ENCODE results near the gene AMDHD1.
"Not testable (repeated sequence)": the region's sequence is repeated elsewhere in the genome, so short reads cannot be mapped to it uniquely, and the experiment has no call there.

Gene AMDHD1

DNA sequence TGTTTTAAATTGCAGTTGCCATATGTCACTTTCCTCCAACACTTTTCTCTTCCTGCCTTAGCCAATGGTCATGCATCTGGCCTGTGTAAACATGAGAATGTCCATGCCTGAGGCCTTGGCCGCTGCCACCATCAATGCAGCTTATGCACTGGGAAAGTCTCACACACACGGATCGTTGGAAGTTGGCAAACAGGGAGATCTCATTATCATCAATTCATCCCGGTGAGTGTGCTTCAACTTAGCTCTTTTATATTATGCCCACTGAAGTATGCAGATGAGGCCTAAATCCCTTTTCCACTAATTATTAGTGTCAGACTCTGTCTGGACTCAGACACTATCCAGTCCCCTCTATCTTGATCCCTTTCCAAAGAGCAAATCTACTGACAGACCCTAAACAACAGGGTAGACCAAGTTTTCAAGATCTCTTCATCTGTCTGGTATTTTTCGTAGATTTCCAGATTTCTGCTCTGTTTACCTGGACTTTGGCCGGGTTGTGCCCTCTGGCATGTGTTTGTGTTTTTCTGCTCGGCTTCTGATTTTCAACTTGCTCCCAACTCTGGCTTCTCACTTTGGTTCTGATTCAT lies 23.2 kb downstream of the AMDHD1 start:
- no peak for DNase-seq

DNA sequence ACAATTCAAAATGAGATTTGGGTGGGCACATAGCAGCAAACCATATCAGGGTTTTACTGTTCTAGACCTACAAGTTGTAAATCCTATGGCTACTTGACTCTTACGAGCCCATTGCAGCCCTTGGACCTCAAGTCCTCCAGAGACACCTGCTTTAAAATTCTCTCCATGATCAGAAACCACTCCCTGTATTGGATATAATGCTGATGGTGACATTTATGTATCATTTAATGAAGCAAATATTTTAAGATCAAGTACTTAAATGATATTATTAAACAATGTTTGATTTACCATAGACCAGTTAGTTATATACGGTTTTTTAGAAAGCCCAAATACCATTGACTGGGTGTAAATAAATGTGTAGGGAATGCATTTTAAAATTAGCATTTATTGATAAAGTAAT lies 24.2 kb downstream of the AMDHD1 start:
- no peak for DNase-seq

DNA sequence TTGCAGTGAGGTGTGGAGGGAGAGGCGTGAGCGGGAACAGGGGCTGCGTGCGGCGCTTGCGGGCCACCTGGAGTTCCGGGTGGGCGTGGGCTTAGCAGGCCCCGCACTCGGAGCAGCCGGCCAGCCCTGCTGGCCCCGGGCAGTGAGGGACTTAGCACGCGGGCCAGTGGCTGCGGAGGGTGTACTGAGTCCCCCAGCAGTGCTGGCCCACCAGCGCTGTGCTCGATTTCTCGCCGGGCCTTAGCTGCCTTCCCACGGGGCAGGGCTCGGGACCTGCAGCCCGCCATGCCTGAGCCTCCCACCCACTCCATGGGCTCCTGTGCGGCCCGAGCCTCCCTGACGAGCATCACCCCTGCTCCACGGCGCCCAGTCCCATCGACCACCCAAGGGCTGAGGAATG lies 26.0 kb downstream of the AMDHD1 start:
- DNase-seq: not testable (repeated sequence)

DNA sequence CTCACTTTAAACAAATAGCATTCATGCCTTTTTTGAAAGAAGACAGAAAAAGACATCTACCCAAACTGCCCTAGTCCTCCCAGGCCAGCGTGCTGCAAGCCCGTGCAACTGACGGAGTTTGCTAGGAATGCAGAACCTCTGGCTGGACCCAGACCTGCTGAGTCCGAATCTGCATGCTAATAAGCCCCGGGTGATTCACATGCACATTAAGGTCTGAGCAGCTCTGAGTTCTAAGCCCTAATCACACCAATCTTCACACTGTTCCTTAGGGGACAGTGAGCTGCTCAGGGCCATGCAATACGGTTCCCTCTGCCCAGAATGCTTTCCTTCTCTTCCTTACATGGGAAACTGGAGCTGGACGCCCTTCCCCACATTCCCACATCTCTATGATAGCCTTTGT lies 27.8 kb downstream of the AMDHD1 start:
- DNase-seq: no peak

DNA sequence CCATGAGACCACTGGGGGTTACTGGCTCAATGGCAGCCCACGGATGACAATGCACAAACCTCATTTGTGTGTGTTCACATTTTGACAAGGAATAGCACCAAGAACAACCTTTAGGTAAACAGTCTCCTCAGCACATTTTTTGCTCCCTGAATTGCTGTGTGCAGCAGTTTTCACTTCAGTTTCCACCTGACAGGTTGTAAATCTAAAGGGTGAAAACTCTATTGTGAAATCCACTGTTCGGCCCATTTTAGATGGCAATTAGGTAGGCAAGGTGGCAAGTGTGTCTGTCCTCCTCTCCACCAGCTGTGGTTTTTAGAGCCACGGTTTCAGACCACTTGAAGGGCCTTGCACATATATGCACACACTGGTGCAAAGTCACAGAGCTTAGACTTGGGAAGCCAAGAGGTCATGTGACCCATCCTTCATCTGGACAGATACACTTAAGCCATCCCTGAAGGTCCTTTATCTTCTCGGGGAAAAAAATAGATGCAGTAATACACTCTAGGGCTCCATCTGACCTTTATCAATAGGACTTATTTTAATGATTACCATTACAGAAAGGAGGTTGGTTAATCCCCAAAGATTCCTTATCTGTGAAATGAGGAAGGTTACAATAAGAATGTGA lies 29.8 kb downstream of the AMDHD1 start:
- DNase-seq: no peak

DNA sequence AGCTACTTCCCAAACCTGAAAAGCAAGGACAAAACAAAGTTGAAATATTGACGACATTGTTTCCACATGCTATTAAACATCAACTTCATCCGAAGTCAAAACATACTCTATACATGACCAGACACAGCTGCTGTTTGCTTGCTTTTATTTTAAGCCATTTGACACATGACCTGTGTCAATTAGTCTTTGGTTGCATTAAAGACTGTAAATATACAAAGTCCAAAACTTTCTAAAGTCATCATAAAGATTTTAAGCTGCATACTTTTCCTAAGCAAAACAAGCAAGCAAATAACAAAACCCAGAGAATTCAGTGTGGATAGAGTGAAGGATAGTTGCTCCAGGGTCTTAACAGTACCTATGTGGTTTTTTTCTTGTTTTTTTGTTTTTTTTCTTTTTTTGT lies 31.2 kb downstream of the AMDHD1 start:
- no peak for DNase-seq

DNA sequence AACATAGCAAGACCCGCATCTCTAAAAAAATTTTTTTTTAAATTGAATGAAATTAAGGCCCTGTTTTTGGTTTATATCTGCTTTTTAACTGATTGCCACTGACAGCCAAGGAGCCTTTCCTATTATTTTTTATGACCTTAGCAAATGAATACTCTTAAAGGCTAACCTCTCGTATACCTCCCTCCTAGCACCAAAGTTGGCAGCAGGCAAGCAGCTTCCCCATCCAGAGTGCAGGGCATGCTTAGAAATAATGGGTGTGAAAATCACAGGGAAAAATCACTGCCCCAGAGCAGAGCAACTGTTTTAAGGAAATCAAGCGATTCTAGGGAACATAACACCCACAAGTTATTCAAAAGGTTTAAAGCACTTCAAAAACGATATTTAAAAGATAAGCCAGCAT lies 32.4 kb downstream of the AMDHD1 start:
- DNase-seq: no peak

DNA sequence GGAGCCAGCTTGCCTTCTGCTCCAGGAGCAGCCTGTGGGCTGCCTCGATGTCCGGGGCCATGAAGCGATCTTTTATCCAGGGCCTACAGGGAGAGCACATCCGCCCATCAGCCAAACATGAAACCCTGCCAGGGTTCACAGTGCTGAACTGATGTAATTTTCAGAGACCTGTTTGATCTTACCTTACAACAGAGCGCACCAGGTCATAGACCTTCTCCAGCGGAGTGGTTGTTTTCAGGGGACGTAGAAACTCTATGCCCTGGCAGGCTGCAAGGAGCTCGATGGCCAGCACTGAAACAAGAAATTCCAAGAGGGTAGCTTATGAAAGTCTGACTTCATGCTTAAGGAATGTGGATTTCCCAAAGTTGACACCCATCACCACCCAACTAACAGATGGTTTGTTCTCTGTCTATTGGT lies 33.3 kb downstream of the AMDHD1 start:
- no peak for DNase-seq

DNA sequence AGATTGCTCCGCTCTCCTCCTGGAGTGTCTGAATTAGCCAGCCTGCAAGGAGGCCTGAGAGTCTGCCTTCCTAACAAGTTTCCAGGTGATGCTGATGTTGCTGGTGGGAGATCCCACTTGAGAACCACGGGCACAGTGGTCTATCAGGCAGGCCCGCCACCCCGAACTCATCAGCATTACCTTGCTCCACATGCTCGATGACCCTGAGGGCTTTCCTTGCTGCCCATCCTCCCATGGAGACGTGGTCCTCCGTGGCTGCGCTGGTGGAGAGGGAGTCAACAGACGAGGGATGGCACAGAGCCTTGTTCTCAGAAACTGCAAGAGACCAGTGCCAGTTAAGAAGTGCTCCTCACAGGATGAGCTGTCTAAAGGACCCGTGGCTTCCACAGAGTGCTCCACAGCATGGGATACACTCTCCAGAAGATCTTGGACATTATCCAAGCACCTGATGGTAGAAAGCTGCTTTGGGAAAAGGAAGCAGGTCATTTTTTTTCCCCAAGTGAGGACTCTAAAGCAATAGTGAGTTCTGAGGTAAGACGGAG lies 34.7 kb downstream of the AMDHD1 start:
- no peak for DNase-seq

DNA sequence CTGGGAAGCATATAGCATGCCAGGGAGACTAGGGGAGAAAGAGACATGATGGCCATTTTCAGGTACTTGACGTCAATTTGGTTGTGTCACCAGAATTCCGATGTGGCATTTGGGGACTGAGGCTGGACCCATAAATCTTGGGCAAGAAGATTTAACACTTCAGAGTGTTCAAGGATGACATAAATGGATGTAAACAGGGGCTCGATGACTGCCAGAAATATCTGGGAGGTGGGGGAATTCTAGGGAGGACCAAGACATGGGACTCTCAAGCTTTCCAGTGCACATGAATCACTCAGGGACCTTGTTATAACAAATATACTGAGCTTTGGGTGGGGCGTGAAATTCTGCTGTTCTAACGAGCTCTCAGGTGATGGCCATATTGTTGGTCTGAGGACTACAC lies 35.2 kb downstream of the AMDHD1 start:
- DNase-seq: no peak

DNA sequence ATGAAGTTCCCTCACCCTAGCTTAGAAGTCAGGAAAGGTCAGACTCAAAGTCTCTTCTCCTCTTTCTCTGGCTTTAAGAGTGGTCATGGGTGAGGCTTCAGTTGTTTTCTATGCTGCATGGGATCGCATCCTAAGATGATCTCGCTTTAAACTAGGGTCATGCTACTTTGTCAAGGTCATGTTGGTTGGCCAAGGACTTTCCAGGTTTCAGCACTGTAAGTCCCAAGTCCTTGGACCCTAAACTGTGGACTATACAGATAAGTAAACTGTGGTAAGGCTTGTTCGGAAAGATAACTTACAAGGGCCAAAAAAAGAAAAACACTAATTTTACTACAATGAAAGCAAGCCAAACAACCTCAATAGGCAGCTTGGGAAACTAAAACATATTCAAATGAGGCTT lies 35.6 kb downstream of the AMDHD1 start:
- DNase-seq: no peak

DNA sequence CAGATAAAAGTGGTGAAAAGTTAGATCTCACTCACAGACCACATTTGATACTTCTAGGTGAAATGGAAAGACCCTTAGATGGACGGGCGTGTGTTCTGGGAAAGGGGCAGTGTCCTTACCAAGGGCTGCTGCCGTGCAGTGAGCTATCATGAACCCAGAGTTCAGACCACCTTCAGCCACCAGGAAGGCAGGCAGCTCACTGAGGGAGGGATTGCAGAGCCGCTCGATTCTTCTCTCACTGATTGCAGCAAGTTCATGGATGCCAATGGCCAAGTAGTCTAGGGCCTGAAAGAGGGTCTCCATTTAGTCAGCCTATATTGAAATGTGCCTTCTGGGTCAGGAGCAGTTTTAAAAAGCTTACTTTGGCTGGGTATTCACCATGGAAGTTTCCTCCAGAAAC lies 37.3 kb downstream of the AMDHD1 start:
- no peak for DNase-seq

DNA sequence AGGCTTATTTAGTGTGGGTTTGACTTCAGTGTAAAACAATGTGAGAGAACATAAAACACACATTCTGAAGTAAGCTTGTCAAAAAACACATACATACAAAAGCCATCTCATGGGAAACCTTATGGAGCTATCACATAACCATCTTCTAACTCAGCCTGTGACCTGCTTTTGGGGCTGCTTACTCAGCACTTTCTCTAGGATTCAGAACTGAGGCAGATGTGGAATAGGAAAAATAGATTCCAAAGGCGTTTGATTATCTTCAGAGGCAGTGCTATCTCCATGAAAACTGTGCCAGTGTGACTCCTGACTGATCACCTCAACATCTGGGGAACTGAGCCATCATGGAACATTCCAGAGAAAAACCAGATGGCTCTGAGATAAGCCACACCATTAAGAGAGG lies 39.5 kb downstream of the AMDHD1 start:
- DNase-seq: no peak

DNA sequence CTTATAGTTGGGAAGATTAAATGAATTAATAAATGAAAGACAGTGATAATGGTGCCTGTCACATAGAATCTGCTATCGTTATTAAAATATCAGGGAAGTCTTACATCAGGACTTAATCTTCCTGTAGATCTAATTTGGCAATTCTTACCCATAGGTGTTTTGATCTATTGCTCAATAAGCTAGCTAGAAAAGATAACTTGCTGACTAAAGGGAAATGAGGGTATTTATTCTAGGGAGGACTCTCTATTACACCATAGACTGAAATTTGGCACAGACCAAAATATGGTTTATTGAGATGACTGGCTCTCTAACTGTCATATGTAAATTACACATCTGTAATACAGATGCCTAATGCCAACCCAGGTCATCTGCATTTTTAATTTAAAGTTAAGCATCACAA lies 41.6 kb downstream of the AMDHD1 start:
- no peak for DNase-seq

DNA sequence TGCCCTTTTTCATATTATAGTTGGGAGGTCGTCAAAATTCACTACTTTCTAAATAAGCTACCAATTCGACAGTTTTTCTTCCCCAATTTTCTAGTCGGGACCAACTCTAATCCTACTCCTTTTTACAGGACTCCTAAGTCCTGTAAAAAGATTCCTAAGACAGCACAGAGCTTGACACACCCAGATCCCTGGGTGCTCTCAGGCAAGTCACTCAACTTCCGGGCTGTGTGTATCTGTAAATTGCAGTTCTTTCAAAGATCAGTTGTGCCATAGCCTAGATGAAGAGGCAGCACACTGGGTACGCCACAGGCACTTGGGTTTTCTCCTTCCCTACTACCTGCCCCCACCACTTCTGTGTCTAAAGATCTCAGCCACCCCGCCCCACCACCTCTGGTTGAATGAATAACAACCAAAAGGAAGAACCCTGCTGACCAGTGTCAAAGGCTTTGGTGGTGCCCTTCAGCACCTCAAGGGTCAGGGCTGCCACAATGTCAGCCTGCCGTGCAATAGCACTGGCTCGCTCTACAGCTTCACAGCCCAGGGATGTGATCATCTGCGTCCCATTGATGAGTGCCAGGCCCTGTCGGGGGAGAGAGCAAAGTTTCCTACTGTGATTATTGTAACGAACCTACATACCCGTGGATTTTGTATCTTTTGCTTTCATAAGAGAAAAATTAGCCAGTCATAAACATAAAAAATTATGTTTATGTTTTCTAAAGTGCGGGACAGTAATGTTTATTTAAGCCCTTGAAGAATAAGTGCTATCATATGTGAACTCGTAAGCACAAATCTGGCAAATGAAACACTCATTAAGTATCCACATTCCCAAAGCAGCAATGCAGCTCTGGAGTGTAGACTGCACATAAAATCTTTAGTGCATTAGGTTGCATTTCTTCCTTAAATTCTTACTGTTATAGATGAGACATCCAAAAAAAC lies 43.8 kb downstream of the AMDHD1 start:
- no peak for DNase-seq

DNA sequence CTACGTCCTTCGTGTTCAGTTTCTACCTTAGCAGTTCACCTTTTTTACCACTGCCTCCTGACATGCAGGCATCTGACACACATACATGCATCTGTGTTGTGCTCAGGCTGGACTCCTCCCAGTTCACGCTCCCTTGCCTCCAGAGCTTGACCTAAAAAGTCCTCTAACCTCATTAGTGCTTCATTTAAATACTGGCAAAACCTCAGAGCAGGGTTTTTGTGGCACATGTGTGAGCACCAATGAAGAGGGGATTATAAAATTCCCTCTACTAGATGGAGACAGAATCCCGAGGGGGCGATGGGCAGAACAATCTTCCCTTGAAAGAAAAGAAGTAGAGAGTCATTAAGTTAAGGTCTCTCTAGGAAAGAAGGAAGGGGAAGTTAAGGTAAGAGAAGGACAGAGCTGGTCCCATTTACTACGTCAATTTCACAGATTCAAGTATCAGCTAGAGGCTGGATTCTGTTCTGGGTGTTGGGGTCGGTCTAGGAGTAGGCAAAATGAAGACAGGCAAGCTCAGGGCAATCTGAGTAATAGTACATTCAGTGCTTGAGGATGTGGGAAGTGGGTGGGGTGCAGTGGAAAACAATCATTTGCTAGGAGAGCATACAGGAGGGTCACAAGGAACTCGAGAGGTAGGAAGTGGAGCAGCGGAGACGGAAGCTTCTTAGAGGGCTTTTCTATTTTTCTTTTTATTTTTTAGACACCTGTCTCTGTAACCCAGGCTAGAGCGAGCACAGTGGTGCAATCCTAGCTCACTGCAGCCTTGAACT lies 45.6 kb downstream of the AMDHD1 start:
- no peak for DNase-seq

DNA sequence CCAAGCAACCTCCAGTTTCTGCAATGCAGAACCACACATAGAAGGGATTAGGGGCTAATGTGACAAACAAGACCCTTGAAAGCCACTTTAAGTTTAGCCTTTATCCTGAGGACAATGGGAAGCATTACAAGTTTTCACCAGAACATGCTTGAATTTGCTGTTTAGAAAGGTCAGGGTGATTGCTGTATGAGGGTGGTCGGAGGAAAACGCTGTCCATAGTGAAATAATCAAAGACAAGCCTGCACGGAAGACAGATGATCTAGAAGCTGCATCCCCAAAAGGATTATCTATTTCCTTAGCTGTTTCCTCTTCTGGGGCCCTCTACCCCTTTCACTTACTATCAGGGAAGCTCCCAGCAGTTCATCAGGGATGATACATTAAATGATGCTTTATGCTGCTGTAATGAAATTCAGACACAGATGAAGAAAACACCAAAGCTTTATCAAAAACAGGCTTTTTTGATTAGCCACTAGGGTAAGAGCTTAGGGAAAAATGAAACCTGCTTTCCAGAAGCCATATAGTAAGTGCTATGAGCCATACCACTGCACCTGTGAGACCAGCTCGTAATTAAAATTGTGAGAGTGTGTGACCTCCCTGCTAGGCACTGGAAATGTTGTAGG lies 46.5 kb downstream of the AMDHD1 start:
- no peak for DNase-seq

DNA sequence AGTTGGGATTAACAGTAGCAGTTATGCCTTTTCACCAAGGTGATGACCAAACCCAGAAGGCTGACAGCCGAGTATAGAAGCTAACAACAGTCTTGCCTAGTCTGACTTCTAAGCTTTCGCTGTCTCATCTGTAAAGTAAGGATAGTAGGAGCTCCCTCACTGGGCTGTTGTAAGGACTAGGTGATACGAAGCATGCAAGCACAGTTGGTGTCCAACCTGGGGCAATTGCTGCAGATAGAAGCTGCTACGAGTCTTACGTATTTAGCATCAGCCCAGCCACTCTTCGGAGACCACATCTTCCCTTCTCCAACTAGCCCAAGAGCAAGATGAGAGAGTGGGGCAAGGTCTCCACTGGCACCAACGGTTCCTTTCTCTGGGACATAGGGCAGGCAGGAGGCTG lies 47.0 kb downstream of the AMDHD1 start:
- no peak for DNase-seq

DNA sequence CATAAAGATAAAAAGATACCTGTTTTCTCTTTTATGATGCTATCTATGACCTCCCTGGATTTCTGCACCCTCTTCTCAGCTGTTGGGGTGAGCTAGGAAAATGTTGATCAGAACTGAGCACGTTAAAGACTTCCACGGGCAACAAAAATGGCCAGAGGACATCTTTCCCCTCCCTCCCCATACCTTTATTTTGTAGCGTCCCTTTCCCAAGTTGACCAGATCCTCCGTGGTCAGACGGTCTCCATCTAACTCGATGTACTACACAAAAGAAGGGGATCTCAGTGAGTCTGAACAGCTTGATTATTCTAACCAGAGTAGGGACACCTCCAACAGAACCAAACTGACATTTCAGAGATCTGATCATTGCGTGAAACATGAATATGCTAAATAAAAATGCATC lies 50.8 kb downstream of the AMDHD1 start:
- DNase-seq: no peak

DNA sequence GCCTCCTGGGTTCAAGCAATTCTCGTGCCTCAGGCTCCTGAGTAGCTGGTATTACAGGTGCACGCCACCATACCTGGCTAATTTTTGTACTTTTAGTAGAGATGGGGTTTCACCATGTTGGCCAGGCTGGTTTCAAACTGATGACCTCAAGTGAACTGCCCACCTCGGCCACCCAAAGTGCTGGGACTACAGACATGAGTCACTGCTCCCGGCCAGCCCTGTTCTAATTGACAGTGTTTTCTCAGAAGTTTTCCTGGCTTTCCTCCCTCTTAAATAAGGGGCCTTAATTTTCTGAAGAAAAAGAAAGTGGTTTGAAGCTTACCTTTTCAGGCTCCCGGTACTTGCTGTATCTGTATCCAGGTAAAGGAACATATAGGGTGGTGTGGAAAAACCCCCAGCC lies 51.3 kb downstream of the AMDHD1 start:
- no peak for DNase-seq

DNA sequence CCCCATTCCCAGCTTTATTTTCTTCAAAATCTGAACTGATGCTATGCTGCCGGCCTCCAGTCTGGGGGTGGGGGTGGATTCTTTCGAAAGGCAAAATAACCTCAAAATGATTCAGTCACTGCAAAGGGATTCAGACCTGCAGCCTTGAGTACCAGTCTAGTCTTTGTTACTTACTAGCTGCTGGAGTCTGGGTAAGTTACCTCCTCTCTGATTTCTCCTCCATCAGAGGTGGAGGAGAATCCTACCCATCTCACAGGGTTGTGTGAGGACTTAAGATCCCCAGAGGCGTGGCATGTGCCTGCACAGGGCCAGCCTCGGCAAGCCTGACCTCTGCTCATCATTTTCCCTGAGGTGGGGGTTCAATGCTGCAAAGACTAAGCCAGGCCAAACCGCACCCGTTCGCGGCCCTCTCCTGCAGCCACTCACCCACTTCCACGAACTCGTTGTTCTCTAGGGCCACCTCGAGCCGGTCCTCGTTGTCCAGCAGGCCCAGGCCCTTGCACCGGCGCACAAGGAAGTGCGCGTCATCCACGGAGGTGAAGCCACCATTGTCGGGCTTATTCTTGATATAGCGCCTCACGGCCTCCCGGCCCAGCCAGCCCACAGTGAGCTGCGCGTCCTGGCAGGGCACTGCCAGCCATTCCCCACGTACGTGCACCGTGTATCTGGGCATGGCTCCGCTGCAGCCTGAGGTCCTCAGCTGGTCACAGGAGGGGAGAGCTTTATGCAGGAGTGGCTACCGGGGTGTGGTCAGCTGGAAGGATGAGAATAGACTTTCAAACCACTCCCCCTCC lies 52.3 kb downstream of the AMDHD1 start:
- no peak for DNase-seq
